IPS DF 6.9 (cell line): ENCODE results near the gene AGT.

Source experiments
- DNase-seq: peaks from one replicate; pipeline ENCODE4 v3.0.0-alpha.2; 2013; ENCODE audit warnings: low read depth, low spot score
- H3K27ac ChIP-seq: one replicate; pipeline ENCODE4 v1.5.1; 2013; ENCODE audit warnings: low read length, control low read depth
- H3K27me3 ChIP-seq: 2 replicates; pipeline ENCODE4 v1.6.1; 2013; ENCODE audit warnings: mild to moderate bottlenecking, low read length; ENCODE audit not compliant: control insufficient read depth, insufficient read depth
- H3K36me3 ChIP-seq: 2 replicates; pipeline ENCODE4 v1.6.1; 2013; ENCODE audit warnings: low read length; ENCODE audit not compliant: control insufficient read depth, insufficient read depth
- H3K4me1 ChIP-seq: 2 replicates; pipeline ENCODE4 v1.6.1; 2013; ENCODE audit warnings: low read length; ENCODE audit not compliant: control insufficient read depth, insufficient read depth
- H3K4me3 ChIP-seq: 2 replicates; pipeline ENCODE4 v1.5.1; 2013; ENCODE audit warnings: mild to moderate bottlenecking, low read length
- H3K9me3 ChIP-seq: 2 replicates; pipeline ENCODE4 v1.6.1; 2013; ENCODE audit warnings: low read length, inconsistent platforms; ENCODE audit not compliant: control insufficient read depth, insufficient read depth
- WGBS: extraction: QIAGEN DNeasy Blood & Tissue Kit; methylation state at CpG from one replicate; pipeline ENCODE4 v1.1.7; 2013; ENCODE audit warnings: mixed read lengths, missing lambda C conversion rate; ENCODE audit not compliant: insufficient read length, insufficient coverage; 5-methylcytosine and 5-hydroxymethylcytosine counted together

The AGT gene

DNA sequence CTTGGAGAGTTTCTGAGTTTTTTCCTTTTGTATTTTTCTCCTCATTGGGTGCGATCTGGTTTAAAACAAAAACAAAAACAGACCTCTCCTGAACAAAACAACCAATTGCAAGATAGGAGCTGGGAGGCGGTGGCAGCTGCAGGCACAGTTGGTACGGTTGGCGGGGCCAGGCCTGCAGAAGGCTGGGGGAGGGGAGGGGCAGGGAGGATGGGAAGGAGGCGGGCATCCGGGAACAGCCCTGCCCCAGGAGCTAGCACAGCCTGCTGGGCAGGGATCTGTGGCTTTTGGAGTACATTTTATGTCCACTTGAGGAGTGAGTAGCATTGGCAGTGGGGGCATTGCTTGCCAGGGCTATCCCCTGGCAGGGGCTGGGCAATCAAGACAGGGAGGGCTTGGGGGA lies 38.5 kb upstream of the AGT start:
- no CpG with 5 or more reads among the region's 6 CpGs for WGBS
- no peak overlapping the region for H3K27ac ChIP-seq
- H3K27me3 ChIP-seq = no peaks in the 10 kb centered on the region
- H3K4me3 ChIP-seq = no peak overlapping the region
- H3K36me3 ChIP-seq = no peaks in the 10 kb centered on the region
- no peaks in the 10 kb centered on the region for H3K9me3 ChIP-seq
- H3K4me1 ChIP-seq = peaks cover 19% of the 10 kb centered on the region
- no peak for DNase-seq

DNA sequence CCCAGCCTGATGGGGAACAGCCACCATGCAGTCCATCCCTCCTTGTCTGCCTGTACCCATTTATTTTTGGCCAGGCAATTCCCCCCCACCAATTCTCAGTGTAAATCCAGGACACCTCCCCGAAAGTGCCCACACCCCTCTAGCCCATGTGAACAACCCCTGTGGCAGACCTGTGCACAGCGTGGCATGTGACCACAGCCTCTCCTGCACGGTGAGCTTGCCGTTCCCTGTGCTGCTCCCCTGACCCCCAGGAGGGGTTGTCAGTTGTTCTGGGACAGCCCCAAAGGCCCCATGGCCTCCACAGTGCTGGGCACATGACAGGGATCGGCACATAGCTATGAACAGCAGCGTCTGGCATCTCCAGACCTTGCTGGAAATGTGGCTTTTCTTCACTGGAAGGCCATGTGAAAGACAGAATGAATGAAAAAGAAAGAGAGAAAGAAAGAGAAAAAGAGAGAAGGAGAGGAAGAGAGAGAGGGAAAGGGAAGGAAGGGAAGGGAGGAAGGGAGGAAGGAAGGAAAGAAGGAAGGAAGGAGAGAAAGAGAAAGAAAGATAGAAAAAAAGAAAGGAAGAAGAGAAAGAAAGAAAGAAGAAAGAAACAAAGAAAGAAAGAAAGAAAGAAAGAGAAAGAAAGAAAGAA lies 37.2 kb upstream of the AGT start:
- Histone ChIP-seq H3K27me3 (no peaks in the 10 kb centered on the region), H3K4me3 (no peak overlapping the region), H3K27ac (no peak overlapping the region), H3K36me3 (no peaks in the 10 kb centered on the region), H3K4me1 (peaks cover 19% of the 10 kb centered on the region), H3K9me3 (no peaks in the 10 kb centered on the region)
- WGBS = no CpG with 5 or more reads among the region's 6 CpGs
- DNase-seq = no peak

DNA sequence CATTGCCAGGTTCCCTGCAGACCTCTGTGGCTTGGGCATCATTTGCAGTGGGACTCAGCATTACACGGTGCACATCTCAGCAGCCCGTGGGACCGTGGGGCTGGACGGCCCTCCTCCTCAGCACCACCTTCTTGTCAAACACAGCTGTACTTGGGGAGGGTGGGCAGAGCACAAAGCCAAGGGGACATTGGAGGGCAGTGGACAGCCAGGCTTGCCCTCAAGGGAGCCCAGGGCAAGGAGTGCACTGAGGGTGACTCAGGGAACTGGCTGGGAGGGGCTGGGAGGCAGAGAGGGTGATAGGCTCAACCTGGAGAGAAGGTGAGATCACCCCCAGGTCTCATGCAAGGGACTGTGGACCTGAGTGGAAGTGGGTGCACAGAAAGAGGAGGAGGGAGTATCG lies 36.7 kb upstream of the AGT start:
- no peak overlapping the region for H3K27ac ChIP-seq
- no peak for DNase-seq
- WGBS = no CpG with 5 or more reads among the region's 5 CpGs
- no peaks in the 10 kb centered on the region for H3K36me3 ChIP-seq
- H3K27me3 ChIP-seq = no peaks in the 10 kb centered on the region
- peaks cover 19% of the 10 kb centered on the region for H3K4me1 ChIP-seq
- H3K9me3 ChIP-seq = no peaks in the 10 kb centered on the region
- no peak overlapping the region for H3K4me3 ChIP-seq

DNA sequence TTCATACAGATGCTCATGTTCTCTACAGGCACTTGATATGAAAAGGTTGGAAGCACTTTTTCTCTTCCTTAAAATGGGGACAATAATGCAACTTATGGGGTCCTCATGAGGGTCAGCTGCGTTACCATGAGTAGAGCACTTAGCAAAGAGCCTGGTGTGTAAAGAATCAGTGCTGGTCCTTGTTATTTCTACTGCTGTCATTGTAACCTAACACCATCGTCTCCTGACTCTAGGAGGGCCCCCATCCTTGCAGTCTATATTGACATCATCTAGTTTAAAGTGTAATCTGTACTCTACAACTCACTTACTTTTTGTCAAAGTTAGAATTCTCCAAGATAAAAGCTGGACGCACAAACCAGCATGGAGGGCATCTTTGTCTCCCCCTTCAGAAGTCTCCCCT lies 35.7 kb upstream of the AGT start:
- no peak overlapping the region for H3K27ac ChIP-seq
- no CpG with 5 or more reads among the region's 3 CpGs for WGBS
- H3K36me3 ChIP-seq = no peaks in the 10 kb centered on the region
- no peaks in the 10 kb centered on the region for H3K9me3 ChIP-seq
- H3K4me1 ChIP-seq = peaks cover 20% of the 10 kb centered on the region
- no peak overlapping the region for H3K4me3 ChIP-seq
- no peaks in the 10 kb centered on the region for H3K27me3 ChIP-seq
- DNase-seq = no peak

DNA sequence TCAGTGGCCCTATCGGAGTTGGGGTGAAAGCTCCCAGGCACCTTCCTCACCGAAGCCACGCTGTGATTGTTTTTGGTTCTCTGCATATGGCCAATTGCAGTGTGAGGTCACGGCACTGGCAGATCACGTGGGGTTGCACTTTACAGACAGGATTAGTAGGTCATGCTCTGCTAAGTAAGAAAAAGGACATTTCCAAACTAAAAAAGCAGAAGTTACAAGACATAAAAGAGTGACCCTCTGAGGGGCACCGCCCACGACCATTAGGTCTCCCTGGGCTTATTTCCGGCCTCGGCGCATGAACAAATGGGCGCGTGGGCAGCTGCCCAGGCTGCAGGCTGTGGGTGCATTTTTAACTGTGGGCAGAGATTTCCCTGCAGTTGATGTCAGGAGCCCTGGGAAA lies 35.2 kb upstream of the AGT start:
- H3K27ac ChIP-seq = no peak overlapping the region
- no peak for DNase-seq

DNA sequence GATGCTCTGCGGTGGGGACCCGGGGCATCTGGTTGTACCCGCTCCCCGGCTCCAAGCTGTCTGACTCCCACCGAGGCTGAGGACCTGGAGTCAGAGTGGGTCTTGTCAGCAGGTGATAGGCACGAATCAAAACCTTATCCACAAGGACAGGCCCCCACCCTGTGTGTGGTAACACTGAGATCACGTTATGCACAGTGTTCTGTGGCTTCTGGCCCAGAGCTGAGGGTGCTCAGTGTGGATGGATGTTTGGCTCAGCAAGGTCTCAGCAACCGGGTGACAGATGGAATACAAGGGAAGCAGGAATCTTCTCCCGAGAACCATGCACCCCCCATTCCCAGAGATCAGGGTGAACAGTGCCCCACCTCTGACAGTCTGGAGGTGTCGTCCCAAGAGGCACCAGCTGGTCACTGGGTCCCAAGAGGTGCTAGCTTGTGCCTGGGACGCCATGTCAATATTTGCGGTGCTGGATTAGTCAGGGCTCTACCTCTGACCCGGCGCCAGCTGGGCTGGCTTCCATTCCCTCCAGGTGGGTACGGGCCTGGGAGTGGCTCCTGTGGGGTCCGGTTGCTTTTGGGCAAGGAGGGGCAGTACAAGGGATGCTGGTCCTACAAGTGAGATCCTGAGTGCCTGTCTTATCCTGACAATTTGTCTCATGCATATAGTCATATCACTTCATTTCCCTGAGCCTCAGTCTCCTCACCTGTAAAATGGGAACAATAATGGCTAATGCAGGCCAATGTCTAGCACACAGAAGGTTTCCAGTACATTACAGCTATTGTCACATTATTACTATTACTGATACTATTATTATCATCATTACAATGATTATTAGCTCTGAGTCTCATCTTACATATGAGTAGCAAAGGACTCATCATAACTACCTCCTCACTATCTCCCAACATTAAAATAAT lies 34.2 kb upstream of the AGT start:
- Histone ChIP-seq H3K4me3 (no peak overlapping the region), H3K9me3 (no peaks in the 10 kb centered on the region), H3K4me1 (peaks cover 20% of the 10 kb centered on the region), H3K36me3 (no peaks in the 10 kb centered on the region), H3K27me3 (no peaks in the 10 kb centered on the region), H3K27ac (no peak overlapping the region)
- no peak for DNase-seq
- WGBS = no CpG with 5 or more reads among the region's 16 CpGs

More for the DNA sequence above, 35.2 kb upstream of the AGT start:
- Histone ChIP-seq H3K9me3 (no peaks in the 10 kb centered on the region), H3K4me3 (no peak overlapping the region), H3K36me3 (no peaks in the 10 kb centered on the region), H3K4me1 (peaks cover 20% of the 10 kb centered on the region), H3K27me3 (no peaks in the 10 kb centered on the region)
- no CpG with 5 or more reads among the region's 12 CpGs for WGBS

DNA sequence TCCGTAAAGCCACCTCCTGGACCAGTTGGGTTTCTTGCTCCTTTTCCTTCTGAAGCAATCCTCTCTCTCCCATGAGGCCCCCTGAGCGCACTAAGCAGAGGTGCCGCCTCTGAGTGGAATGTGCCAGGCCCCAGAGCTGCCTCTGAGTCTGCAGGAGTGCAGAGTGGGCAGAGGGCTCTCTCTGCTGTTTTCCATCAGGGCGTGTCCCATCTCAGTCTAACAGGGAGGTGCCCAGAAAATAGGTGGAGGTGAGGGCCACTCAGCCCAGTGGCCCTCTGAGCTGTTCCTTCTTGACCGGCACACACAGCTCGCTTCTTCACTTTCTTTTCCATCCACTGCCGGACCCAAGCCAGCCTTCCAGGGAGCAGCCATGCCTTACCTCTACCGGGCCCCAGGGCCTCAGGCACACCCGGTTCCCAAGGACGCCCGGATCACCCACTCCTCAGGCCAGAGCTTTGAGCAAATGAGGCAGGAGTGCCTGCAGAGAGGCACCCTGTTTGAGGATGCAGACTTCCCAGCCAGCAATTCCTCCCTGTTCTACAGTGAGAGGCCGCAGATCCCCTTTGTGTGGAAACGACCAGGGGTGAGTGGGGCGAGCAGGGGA lies 33.3 kb upstream of the AGT start, which contains the start of gene CAPN9:
Gene CAPN9, plus strand, starts transcription at position 262 of the 604 bp plus-strand sequence. Its CDS starts 109 bp downstream, at position 371.
- Histone ChIP-seq H3K27ac (no peak within 1 kb of the TSS), H3K36me3 (no peaks in the 10 kb centered on the region), H3K4me3 (no peak within 1 kb of the TSS), H3K4me1 (peaks cover 15% of the 10 kb centered on the region), H3K27me3 (no peaks in the 10 kb centered on the region), H3K9me3 (no peaks in the 10 kb centered on the region)
- no peak for DNase-seq
- WGBS = no CpG with 5 or more reads among the region's 14 CpGs

DNA sequence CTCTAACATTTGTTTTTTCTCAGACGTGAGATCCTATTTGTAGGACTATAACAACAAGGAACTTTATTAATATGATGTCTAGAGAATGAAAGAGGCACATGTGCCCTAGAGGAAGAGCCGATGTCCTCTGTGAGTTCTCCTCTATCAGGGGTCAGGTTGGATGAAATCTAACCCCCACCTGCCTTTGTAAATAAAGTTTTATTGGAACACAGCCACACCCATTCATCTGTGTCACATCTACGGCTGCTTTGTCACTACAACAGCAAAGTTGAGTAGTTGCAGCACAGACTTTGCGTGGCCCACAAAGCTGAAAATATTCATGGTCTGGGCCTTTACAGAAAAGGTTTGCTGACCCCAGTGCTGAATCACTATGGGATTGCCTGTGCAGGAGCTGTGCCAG lies 32.7 kb upstream of the AGT start:
- Histone ChIP-seq H3K4me1 (peaks cover 11% of the 10 kb centered on the region), H3K27me3 (no peaks in the 10 kb centered on the region), H3K36me3 (no peaks in the 10 kb centered on the region), H3K27ac (no peak overlapping the region), H3K9me3 (no peaks in the 10 kb centered on the region), H3K4me3 (no peak overlapping the region)
- WGBS = no CpG with 5 or more reads among the region's 4 CpGs
- no peak for DNase-seq

DNA sequence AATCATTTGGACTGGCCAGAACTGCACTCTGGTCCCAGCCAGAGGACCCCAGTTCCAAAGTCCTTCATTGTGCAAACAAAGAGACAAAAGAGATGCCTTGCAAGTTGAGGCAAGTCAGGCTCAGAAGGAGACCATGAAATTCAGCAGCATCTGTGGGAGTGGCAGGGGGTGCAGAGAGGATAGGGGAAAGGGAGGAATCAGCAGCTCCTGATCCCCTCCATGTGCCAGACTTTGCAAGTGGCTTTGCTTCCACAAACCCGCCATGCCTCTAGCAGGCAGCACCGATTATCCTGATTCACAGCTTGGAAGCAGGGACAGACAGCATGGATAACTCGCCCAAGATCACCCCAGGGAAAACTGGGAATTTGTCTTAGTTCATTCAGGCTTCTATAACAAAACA lies 31.1 kb upstream of the AGT start:
- H3K36me3 ChIP-seq = no peaks in the 10 kb centered on the region
- DNase-seq = no peak
- H3K4me3 ChIP-seq = no peak overlapping the region
- no peaks in the 10 kb centered on the region for H3K27me3 ChIP-seq
- H3K9me3 ChIP-seq = no peaks in the 10 kb centered on the region
- no CpG with 5 or more reads among the region's 3 CpGs for WGBS
- no peak overlapping the region for H3K27ac ChIP-seq
- H3K4me1 ChIP-seq = peaks cover 3% of the 10 kb centered on the region; the same call in 1 of the 2 replicates

DNA sequence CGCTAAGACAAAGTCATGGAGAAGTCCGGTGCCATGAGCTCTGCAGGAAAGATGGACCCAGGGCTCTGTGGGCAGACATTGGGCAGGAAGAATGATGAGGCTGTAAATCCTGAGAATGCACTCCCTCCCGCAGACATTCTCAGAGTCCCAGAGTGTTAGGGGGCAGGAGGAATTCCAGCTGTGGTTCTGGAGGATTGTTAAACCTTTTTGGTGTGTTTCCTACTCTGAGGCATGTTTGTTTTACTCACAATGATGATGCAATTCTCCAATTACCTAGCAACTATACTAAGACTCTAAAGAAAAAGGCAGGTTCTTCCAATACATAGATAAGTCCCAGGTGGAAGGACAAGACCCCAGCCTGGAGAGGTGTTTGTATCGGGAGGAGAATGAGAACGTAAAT lies 30.5 kb upstream of the AGT start:
- Histone ChIP-seq H3K4me1 (peaks cover 3% of the 10 kb centered on the region; the same call in 1 of the 2 replicates), H3K9me3 (no peaks in the 10 kb centered on the region), H3K4me3 (no peak overlapping the region), H3K36me3 (no peaks in the 10 kb centered on the region), H3K27me3 (no peaks in the 10 kb centered on the region), H3K27ac (no peak overlapping the region)
- no CpG with 5 or more reads among the region's 5 CpGs for WGBS
- no peak for DNase-seq
